ENCODE results near the gene KIR3DL2.
"Not testable (repeated sequence)": the region's sequence is repeated elsewhere in the genome, so short reads cannot be mapped to it uniquely, and the experiment has no call there.

KIR3DL2 gene

DNA sequence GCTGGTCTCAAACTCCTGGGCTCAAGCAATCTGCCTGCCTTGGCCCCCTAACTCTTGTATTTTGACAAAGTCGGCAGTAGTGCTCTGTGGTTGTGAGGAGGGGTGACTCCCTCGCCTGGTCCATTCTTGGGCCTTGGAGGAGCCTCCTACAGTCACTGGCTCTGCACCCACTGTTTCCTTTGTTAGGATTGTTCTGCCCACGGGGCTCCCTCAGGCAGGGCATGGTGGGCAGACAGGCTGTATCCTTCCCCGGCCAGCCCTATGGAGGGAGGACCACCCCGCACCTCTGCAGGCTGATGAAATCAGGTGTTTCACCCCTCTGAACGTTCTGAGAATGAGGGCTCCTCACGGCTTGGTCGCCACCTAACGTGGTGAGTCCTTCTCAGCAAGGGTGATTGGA, 33.0 kb downstream of the KIR3DL2 start:
- H3K4me3 ChIP-seq (ENCODE audit: low read depth, low read length): no peak overlapping the region
- DNase-seq (ENCODE audit: low read depth, low spot score): no peak
- ChIA-PET POLR2A (no interaction called here), CTCF (no interaction called here)
- TF ChIP-seq, protein P1, sequence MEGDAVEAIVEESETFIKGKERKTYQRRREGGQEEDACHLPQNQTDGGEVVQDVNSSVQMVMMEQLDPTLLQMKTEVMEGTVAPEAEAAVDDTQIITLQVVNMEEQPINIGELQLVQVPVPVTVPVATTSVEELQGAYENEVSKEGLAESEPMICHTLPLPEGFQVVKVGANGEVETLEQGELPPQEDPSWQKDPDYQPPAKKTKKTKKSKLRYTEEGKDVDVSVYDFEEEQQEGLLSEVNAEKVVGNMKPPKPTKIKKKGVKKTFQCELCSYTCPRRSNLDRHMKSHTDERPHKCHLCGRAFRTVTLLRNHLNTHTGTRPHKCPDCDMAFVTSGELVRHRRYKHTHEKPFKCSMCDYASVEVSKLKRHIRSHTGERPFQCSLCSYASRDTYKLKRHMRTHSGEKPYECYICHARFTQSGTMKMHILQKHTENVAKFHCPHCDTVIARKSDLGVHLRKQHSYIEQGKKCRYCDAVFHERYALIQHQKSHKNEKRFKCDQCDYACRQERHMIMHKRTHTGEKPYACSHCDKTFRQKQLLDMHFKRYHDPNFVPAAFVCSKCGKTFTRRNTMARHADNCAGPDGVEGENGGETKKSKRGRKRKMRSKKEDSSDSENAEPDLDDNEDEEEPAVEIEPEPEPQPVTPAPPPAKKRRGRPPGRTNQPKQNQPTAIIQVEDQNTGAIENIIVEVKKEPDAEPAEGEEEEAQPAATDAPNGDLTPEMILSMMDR (IDR thresholded peaks at IDR 0.05; ENCODE audit: insufficient read depth, low read length, missing control alignments): no peak

DNA sequence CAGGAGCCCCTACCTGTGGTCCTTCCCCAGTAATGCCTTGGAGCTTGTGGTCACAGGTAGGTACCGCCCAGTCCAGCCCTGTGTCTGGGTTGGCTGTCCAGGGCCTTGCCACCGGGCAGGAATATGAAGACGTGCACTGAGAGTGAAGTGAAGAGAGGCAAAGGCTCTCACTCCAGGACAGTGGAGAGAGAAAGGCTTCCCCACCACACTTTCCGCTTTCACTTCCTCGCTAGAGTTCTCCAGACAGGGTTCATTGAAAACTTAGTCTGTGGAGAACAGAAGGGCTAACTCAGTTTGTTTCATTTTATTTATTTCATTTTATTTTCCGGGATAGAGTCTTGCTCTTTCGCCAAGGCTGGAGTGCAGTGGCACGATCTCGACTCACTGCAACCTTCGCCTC, 38.0 kb downstream of the KIR3DL2 start:
- ChIA-PET POLR2A (no interaction called here), CTCF (no interaction called here)
- DNase-seq (ENCODE audit: low read depth, low spot score): no peak
- no peak overlapping the region for H3K4me3 ChIP-seq (ENCODE audit: low read depth, low read length)
- TF ChIP-seq, protein P1 (IDR thresholded peaks at IDR 0.05; ENCODE audit: insufficient read depth, low read length, missing control alignments): no peak

- TF ChIP-seq, protein P1 (IDR thresholded peaks at IDR 0.05; ENCODE audit: insufficient read depth, low read length, missing control alignments): no peak
- CTCF ChIA-PET: no interaction called here
- no peak for DNase-seq (ENCODE audit: low read depth, low spot score)
- no peak overlapping the region for H3K4me3 ChIP-seq (ENCODE audit: low read depth, low read length)
- POLR2A ChIA-PET: no interaction called here
Measured at GRCh38 chr19:54889566-54889965, 39.3 kb downstream of the KIR3DL2 start.

GRCh38 chr19:54893406-54893805, 43.2 kb downstream of the KIR3DL2 start:
- no peak for DNase-seq (ENCODE audit: low read depth, low spot score)
- POLR2A ChIA-PET: no interaction called here
- CTCF ChIA-PET: no interaction called here
- no peak overlapping the region for H3K4me3 ChIP-seq (ENCODE audit: low read depth, low read length)
- TF ChIP-seq, protein P1 (IDR thresholded peaks at IDR 0.05; ENCODE audit: insufficient read depth, low read length, missing control alignments): no peak

DNA sequence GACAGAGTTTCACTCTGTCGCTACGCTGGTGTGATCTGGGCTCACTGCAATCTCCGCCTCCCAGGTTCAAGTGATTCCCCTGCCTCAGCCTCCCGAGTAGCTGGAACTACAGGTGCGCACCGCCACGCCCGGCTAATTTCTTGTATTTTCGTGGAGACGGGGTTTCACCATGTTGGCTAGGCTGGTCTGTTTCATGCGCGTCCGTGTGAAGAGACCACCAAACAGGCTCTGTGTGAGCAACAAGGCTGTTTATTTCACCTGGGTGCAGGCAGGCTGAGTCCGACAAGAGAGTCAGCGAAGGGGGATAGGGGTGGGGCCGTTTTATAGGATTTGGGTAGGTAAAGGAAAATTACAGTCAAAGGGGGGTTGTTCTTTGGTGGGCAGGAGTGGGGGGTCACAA, 43.9 kb downstream of the KIR3DL2 start:
- H3K4me3 ChIP-seq (ENCODE audit: low read depth, low read length); CTCF ChIA-PET; POLR2A ChIA-PET; DNase-seq (ENCODE audit: low read depth, low spot score): not testable (repeated sequence)

DNA sequence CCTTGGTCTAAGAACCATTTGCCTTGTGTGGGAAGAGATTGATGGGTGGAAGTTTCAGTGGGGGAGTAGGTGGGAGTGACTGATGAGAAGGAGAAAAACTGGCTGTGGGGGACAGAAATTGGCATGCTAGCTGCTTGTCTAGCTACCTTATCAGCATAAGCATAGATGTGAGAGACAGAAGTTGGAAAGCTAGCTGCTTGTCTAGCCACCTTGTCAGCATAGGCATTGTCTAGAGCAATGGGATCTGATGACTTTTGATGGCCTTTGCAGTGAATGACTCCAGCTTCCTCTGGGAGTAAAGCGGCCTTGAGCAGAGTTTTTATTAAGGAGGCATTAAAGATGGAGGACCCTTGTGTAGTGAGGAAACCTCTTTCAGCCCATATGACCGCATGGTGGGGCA, 45.8 kb downstream of the KIR3DL2 start:
- H3K4me3 ChIP-seq (ENCODE audit: low read depth, low read length): no peak overlapping the region
- TF ChIP-seq, protein P1 (IDR thresholded peaks at IDR 0.05; ENCODE audit: insufficient read depth, low read length, missing control alignments): no peak
- CTCF ChIA-PET: no interaction called here
- DNase-seq (ENCODE audit: low read depth, low spot score): no peak
- POLR2A ChIA-PET: no interaction called here

- DNase-seq (ENCODE audit: low read depth, low spot score); POLR2A ChIA-PET; H3K4me3 ChIP-seq (ENCODE audit: low read depth, low read length); CTCF ChIA-PET: not testable (repeated sequence)
Measured at GRCh38 chr19:54898685-54899084, 48.4 kb downstream of the KIR3DL2 start.

DNA sequence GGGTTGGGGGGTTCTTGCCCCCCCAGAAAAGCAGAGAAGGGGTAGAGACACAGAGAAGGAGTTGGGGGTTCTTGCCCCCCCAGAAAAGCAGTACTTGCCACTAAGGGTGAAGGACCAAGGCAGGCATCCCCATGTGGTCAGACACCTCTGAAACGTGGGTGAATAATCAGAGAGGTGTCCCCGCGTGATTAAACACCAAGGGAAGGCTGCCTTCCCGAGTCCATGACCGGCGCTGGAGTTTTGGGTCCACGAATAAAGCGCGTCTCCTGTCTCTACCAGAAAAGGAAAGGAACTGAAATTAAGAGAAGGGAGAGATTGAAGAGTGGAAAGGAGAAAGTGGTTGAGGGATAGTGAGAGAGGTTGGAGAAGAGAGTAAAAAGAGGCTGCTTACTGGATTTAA, 49.4 kb downstream of the KIR3DL2 start:
- DNase-seq (ENCODE audit: low read depth, low spot score): not testable (repeated sequence)

DNA sequence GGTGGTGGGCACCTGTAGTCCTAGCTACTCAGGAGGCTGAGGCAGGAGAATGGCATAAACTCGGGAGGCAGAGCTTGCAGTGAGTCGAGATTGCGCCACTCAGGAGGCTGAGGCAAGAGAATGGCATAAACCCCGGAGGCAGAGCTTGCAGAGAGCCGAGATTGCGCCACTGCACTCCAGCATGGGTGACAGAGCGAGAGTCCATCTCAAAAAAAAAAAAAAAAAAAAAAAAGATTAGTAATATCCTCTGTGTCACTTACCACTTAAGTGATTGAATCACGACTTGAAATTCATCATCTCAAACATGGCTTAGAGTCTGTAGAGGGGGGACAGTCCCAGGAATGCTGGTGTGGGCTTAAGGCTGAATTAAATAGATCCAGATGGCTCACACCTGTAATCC, 50.9 kb downstream of the KIR3DL2 start:
- CTCF ChIA-PET; POLR2A ChIA-PET; DNase-seq (ENCODE audit: low read depth, low spot score); H3K4me3 ChIP-seq (ENCODE audit: low read depth, low read length): not testable (repeated sequence)

More for the DNA sequence above, 49.4 kb downstream of the KIR3DL2 start:
- POLR2A ChIA-PET; CTCF ChIA-PET; H3K4me3 ChIP-seq (ENCODE audit: low read depth, low read length): not testable (repeated sequence)
